Measurements from ENCODE around the gene UNC5C.

UNC5C gene

GRCh38 chr4:95537863-95538488 lies 10.8 kb downstream of the UNC5C start:
- Mint-ChIP-seq H3K27ac (no peak overlapping the region), H3K27me3 (peaks cover 5% of the 10 kb centered on the region), H3K4me3 (no peak overlapping the region), H3K9me3 (no peaks in the 10 kb centered on the region), H3K4me1 (ENCODE audit: low read depth) (no peaks in the 10 kb centered on the region), H3K36me3 (ENCODE audit: low read depth) (no peaks in the 10 kb centered on the region)
- no peak for DNase-seq

- H3K4me1 Mint-ChIP-seq (ENCODE audit: low read depth) = no peaks in the 10 kb centered on the region
- no peak overlapping the region for H3K27ac Mint-ChIP-seq
- H3K27me3 Mint-ChIP-seq = peaks cover 5% of the 10 kb centered on the region
- H3K4me3 Mint-ChIP-seq = no peak overlapping the region
- no peak for DNase-seq
- no peaks in the 10 kb centered on the region for H3K36me3 Mint-ChIP-seq (ENCODE audit: low read depth)
- no peaks in the 10 kb centered on the region for H3K9me3 Mint-ChIP-seq
These were observed 11.6 kb downstream of the UNC5C start for GRCh38 chr4:95537191-95537590.

- H3K9me3 Mint-ChIP-seq = no peaks in the 10 kb centered on the region
- H3K27ac Mint-ChIP-seq = no peak overlapping the region
- no peak for DNase-seq
- no peaks in the 10 kb centered on the region for H3K4me1 Mint-ChIP-seq (ENCODE audit: low read depth)
- H3K36me3 Mint-ChIP-seq (ENCODE audit: low read depth) = no peaks in the 10 kb centered on the region
- H3K27me3 Mint-ChIP-seq = peaks cover 5% of the 10 kb centered on the region
- no peak overlapping the region for H3K4me3 Mint-ChIP-seq
These were observed 12.1 kb downstream of the UNC5C start for GRCh38 chr4:95536650-95537049.

GRCh38 chr4:95535180-95535579 lies 13.6 kb downstream of the UNC5C start:
- Mint-ChIP-seq H3K27ac (no peak overlapping the region), H3K9me3 (no peaks in the 10 kb centered on the region), H3K4me3 (no peak overlapping the region), H3K36me3 (ENCODE audit: low read depth) (no peaks in the 10 kb centered on the region), H3K4me1 (ENCODE audit: low read depth) (no peaks in the 10 kb centered on the region), H3K27me3 (peaks cover 3% of the 10 kb centered on the region)
- DNase-seq = no peak

GRCh38 chr4:95534032-95534431 lies 14.7 kb downstream of the UNC5C start:
- DNase-seq = no peak
- Mint-ChIP-seq H3K9me3 (no peaks in the 10 kb centered on the region), H3K27ac (no peak overlapping the region), H3K27me3 (peaks cover under 1% of the 10 kb centered on the region), H3K4me1 (ENCODE audit: low read depth) (no peaks in the 10 kb centered on the region), H3K4me3 (no peak overlapping the region), H3K36me3 (ENCODE audit: low read depth) (no peaks in the 10 kb centered on the region)

GRCh38 chr4:95533254-95533653 lies 15.5 kb downstream of the UNC5C start:
- H3K27me3 Mint-ChIP-seq = no peaks in the 10 kb centered on the region
- H3K36me3 Mint-ChIP-seq (ENCODE audit: low read depth) = no peaks in the 10 kb centered on the region
- no peak overlapping the region for H3K4me3 Mint-ChIP-seq
- no peak overlapping the region for H3K27ac Mint-ChIP-seq
- no peaks in the 10 kb centered on the region for H3K4me1 Mint-ChIP-seq (ENCODE audit: low read depth)
- no peaks in the 10 kb centered on the region for H3K9me3 Mint-ChIP-seq
- no peak for DNase-seq

GRCh38 chr4:95532305-95532704 lies 16.5 kb downstream of the UNC5C start:
- Mint-ChIP-seq H3K27ac (no peak overlapping the region), H3K9me3 (no peaks in the 10 kb centered on the region), H3K27me3 (no peaks in the 10 kb centered on the region), H3K4me3 (no peak overlapping the region), H3K36me3 (ENCODE audit: low read depth) (no peaks in the 10 kb centered on the region), H3K4me1 (ENCODE audit: low read depth) (no peaks in the 10 kb centered on the region)
- no peak for DNase-seq

GRCh38 chr4:95531141-95531540 lies 17.6 kb downstream of the UNC5C start:
- no peaks in the 10 kb centered on the region for H3K27me3 Mint-ChIP-seq
- H3K36me3 Mint-ChIP-seq (ENCODE audit: low read depth) = no peaks in the 10 kb centered on the region
- H3K9me3 Mint-ChIP-seq = no peaks in the 10 kb centered on the region
- no peak overlapping the region for H3K27ac Mint-ChIP-seq
- DNase-seq = no peak
- no peak overlapping the region for H3K4me3 Mint-ChIP-seq
- H3K4me1 Mint-ChIP-seq (ENCODE audit: low read depth) = no peaks in the 10 kb centered on the region

GRCh38 chr4:95529946-95530345 lies 18.8 kb downstream of the UNC5C start:
- Mint-ChIP-seq H3K27me3 (no peaks in the 10 kb centered on the region), H3K36me3 (ENCODE audit: low read depth) (no peaks in the 10 kb centered on the region), H3K9me3 (no peaks in the 10 kb centered on the region)

GRCh38 chr4:95528388-95528948 lies 20.3 kb downstream of the UNC5C start:
- H3K4me3 Mint-ChIP-seq = no peak overlapping the region
- no peaks in the 10 kb centered on the region for H3K27me3 Mint-ChIP-seq
- no peak overlapping the region for H3K27ac Mint-ChIP-seq
- no peak for DNase-seq
- no peaks in the 10 kb centered on the region for H3K9me3 Mint-ChIP-seq
- H3K4me1 Mint-ChIP-seq (ENCODE audit: low read depth) = no peaks in the 10 kb centered on the region
- H3K36me3 Mint-ChIP-seq (ENCODE audit: low read depth) = no peaks in the 10 kb centered on the region

More at GRCh38 chr4:95529946-95530345, 18.8 kb downstream of the UNC5C start:
- no peak overlapping the region for H3K4me3 Mint-ChIP-seq
- no peaks in the 10 kb centered on the region for H3K4me1 Mint-ChIP-seq (ENCODE audit: low read depth)
- no peak overlapping the region for H3K27ac Mint-ChIP-seq
- no peak for DNase-seq

GRCh38 chr4:95526075-95526474 lies 22.7 kb downstream of the UNC5C start:
- Mint-ChIP-seq H3K4me1 (ENCODE audit: low read depth) (no peaks in the 10 kb centered on the region), H3K9me3 (no peaks in the 10 kb centered on the region), H3K27me3 (no peaks in the 10 kb centered on the region), H3K36me3 (ENCODE audit: low read depth) (no peaks in the 10 kb centered on the region), H3K4me3 (no peak overlapping the region), H3K27ac (no peak overlapping the region)
- DNase-seq = no peak

GRCh38 chr4:95524729-95525128 lies 24.0 kb downstream of the UNC5C start:
- no peak overlapping the region for H3K4me3 Mint-ChIP-seq
- H3K36me3 Mint-ChIP-seq (ENCODE audit: low read depth) = no peaks in the 10 kb centered on the region
- H3K27ac Mint-ChIP-seq = no peak overlapping the region
- no peaks in the 10 kb centered on the region for H3K27me3 Mint-ChIP-seq
- no peak for DNase-seq
- H3K4me1 Mint-ChIP-seq (ENCODE audit: low read depth) = no peaks in the 10 kb centered on the region
- H3K9me3 Mint-ChIP-seq = no peaks in the 10 kb centered on the region

GRCh38 chr4:95524184-95524583 lies 24.6 kb downstream of the UNC5C start:
- Mint-ChIP-seq H3K27me3 (no peaks in the 10 kb centered on the region), H3K4me3 (no peak overlapping the region), H3K36me3 (ENCODE audit: low read depth) (no peaks in the 10 kb centered on the region), H3K9me3 (no peaks in the 10 kb centered on the region), H3K27ac (no peak overlapping the region), H3K4me1 (ENCODE audit: low read depth) (no peaks in the 10 kb centered on the region)
- DNase-seq = no peak

- Mint-ChIP-seq H3K4me3 (no peak overlapping the region), H3K27ac (no peak overlapping the region), H3K36me3 (ENCODE audit: low read depth) (no peaks in the 10 kb centered on the region), H3K4me1 (ENCODE audit: low read depth) (no peaks in the 10 kb centered on the region), H3K27me3 (no peaks in the 10 kb centered on the region), H3K9me3 (no peaks in the 10 kb centered on the region)
- DNase-seq = no peak
These were observed 25.9 kb downstream of the UNC5C start for GRCh38 chr4:95522682-95523530.

All from activated T-cell treated with anti-CD3 and anti-CD28 coated beads, Interleukin-2, amount 50 U/mL, for 24 hours (primary cell).